Measurements from ENCODE around the gene PIGN. TPM values are rescaled to one million over a fixed set of nuclear protein-coding genes. Genes with fewer than 3 reads are reported as not detected.

Gene PIGN
- polyA plus RNA-seq, 1 donor from 2014 or later, result 8.7 TPM

- Histone ChIP-seq H3K27ac (ENCODE audit: low read length) (no peak overlapping the region), H3K9ac (ENCODE audit: low read length) (no peak overlapping the region), H3F3A (ENCODE audit: insufficient read depth, low read length, poor library complexity, severe bottlenecking) (no peaks in the 10 kb centered on the region), H3K9me2 (ENCODE audit: insufficient read depth, low read length) (no peaks in the 10 kb centered on the region), H3K27me3 (ENCODE audit: insufficient read depth, low read depth, low read length) (no peaks in the 10 kb centered on the region), H3K4me3 (ENCODE audit: low read length) (no peak overlapping the region), H4K20me1 (ENCODE audit: insufficient read depth) (no peaks in the 10 kb centered on the region), H3K4me2 (ENCODE audit: low read length) (no peak overlapping the region), H3K36me3 (ENCODE audit: insufficient read depth, low read length) (no peaks in the 10 kb centered on the region), H3K79me2 (replicated peaks; ENCODE audit: insufficient read depth, low read length) (no peaks in the 10 kb centered on the region), H2AFZ (ENCODE audit: low read depth, low read length) (no peak overlapping the region), H3K9me3 (ENCODE audit: low read length) (no peaks in the 10 kb centered on the region)
- no peak for TF ChIP-seq EP300 (conservative IDR thresholded peaks at IDR 0.05; ENCODE audit: poor library complexity, severe bottlenecking)
- no peak for TF ChIP-seq POLR2AphosphoS5 (IDR thresholded peaks at IDR 0.05)
- TF ChIP-seq, protein P1, sequence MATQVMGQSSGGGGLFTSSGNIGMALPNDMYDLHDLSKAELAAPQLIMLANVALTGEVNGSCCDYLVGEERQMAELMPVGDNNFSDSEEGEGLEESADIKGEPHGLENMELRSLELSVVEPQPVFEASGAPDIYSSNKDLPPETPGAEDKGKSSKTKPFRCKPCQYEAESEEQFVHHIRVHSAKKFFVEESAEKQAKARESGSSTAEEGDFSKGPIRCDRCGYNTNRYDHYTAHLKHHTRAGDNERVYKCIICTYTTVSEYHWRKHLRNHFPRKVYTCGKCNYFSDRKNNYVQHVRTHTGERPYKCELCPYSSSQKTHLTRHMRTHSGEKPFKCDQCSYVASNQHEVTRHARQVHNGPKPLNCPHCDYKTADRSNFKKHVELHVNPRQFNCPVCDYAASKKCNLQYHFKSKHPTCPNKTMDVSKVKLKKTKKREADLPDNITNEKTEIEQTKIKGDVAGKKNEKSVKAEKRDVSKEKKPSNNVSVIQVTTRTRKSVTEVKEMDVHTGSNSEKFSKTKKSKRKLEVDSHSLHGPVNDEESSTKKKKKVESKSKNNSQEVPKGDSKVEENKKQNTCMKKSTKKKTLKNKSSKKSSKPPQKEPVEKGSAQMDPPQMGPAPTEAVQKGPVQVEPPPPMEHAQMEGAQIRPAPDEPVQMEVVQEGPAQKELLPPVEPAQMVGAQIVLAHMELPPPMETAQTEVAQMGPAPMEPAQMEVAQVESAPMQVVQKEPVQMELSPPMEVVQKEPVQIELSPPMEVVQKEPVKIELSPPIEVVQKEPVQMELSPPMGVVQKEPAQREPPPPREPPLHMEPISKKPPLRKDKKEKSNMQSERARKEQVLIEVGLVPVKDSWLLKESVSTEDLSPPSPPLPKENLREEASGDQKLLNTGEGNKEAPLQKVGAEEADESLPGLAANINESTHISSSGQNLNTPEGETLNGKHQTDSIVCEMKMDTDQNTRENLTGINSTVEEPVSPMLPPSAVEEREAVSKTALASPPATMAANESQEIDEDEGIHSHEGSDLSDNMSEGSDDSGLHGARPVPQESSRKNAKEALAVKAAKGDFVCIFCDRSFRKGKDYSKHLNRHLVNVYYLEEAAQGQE (IDR thresholded peaks at IDR 0.05; ENCODE audit: borderline replicate concordance), result no peak
- TF ChIP-seq RAD21 (conservative IDR thresholded peaks at IDR 0.05), result no peak
- no peak for TF ChIP-seq MXI1 (conservative IDR thresholded peaks at IDR 0.05; ENCODE audit: poor library complexity, severe bottlenecking)
- no peak for TF ChIP-seq SMC3 (conservative IDR thresholded peaks at IDR 0.05; ENCODE audit: poor library complexity)
- TF ChIP-seq EZH2 (IDR thresholded peaks at IDR 0.05; ENCODE audit: borderline replicate concordance, insufficient read depth, low read length, poor library complexity, severe bottlenecking), result no peak
- no peak for TF ChIP-seq TAF1 (IDR thresholded peaks at IDR 0.05; ENCODE audit: low read depth)
- no peak for TF ChIP-seq CTCF (IDR thresholded peaks at IDR 0.05; ENCODE audit: poor library complexity, severe bottlenecking)
These were observed 113.2 kb downstream of the PIGN start for GRCh38 chr18:62073461-62074281.

- Histone ChIP-seq H2AFZ (ENCODE audit: low read depth, low read length) (no peak overlapping the region), H3K27ac (ENCODE audit: low read length) (no peak overlapping the region), H3K4me2 (ENCODE audit: low read length) (no peak overlapping the region), H3K27me3 (ENCODE audit: insufficient read depth, low read depth, low read length) (no peaks in the 10 kb centered on the region), H3K79me2 (replicated peaks; ENCODE audit: insufficient read depth, low read length) (no peaks in the 10 kb centered on the region), H3K9me2 (ENCODE audit: insufficient read depth, low read length) (no peaks in the 10 kb centered on the region), H3K9me3 (ENCODE audit: low read length) (no peaks in the 10 kb centered on the region), H3F3A (ENCODE audit: insufficient read depth, low read length, poor library complexity, severe bottlenecking) (no peaks in the 10 kb centered on the region), H3K36me3 (ENCODE audit: insufficient read depth, low read length) (no peaks in the 10 kb centered on the region), H4K20me1 (ENCODE audit: insufficient read depth) (no peaks in the 10 kb centered on the region), H3K4me3 (ENCODE audit: low read length) (no peak overlapping the region), H3K9ac (ENCODE audit: low read length) (no peak overlapping the region)
- no peak for TF ChIP-seq POLR2AphosphoS5 (IDR thresholded peaks at IDR 0.05)
- TF ChIP-seq SMC3 (conservative IDR thresholded peaks at IDR 0.05; ENCODE audit: poor library complexity), result no peak
- TF ChIP-seq, protein P1 (IDR thresholded peaks at IDR 0.05; ENCODE audit: borderline replicate concordance), result no peak
- TF ChIP-seq TAF1 (IDR thresholded peaks at IDR 0.05; ENCODE audit: low read depth), result no peak
- TF ChIP-seq MXI1 (conservative IDR thresholded peaks at IDR 0.05; ENCODE audit: poor library complexity, severe bottlenecking), result no peak
- TF ChIP-seq EZH2 (IDR thresholded peaks at IDR 0.05; ENCODE audit: borderline replicate concordance, insufficient read depth, low read length, poor library complexity, severe bottlenecking), result no peak
- TF ChIP-seq RAD21 (conservative IDR thresholded peaks at IDR 0.05), result no peak
- TF ChIP-seq EP300 (conservative IDR thresholded peaks at IDR 0.05; ENCODE audit: poor library complexity, severe bottlenecking), result no peak
These were observed 114.5 kb downstream of the PIGN start for GRCh38 chr18:62072370-62072769.

Data from neural cell (in vitro differentiated cells).